ENCODE data around the gene DAPL1.
A peak's percentile ranks its signal among the peaks of the same experiment; 100 is the strongest.

The DAPL1 gene

DNA sequence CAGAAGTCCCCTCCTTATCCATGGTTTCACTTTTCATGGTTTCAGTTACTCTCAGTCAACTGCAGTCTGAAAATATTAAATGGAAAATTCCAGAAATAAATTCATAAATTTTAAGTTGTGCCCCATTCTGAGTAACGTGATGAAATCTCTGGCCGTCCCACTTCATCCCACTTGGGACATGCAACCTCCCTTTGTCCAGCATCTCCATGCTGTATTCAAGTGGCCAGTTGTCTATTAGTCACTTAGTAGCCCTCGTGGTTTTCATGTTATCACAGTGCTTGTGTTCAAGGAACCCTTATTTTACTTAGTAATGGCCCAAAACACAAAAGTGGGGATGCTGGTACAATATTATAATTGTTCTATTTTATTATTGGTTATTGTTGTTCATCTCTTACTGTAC, 18.0 kb upstream of the DAPL1 start:
- DNase-seq = no peak

DNA sequence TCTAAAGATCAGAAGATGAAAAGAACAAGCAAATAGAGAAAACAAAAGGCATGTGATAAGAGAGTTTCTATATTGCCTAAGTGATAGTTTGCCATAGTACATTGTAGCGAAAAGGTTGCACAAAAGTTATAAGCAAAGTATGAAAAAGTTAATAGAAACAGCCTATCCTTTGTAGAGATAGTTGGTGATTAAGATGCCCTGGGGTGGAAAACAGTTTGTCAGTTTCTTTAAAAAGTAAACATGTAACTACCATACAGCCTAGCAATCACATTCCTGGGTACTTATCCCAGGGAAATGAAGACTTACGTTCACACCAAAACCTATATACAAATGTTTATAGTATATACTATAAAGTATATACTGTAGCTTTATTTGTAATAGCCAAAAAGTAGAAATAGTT, 16.9 kb upstream of the DAPL1 start:
- no peak for DNase-seq

DNA sequence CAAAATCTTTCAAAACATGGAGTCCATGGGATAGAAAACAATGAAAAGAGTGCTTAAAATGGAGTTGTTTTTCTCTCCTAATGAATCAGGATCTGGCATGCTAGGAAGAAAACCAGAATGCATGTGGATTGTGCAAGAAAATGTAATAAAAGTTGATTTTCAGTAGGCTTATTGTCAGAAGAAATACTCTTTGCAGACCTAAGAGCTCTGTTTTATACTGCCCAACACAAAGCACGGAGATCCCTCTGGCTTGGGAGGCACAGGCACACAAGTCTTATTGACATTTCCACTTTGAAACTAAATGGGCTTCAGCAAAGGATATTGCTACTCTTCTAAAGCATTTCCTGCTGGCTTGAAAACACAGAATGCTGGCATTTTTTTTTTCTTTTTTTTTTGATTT, 15.5 kb upstream of the DAPL1 start:
- no peak for DNase-seq

DNA sequence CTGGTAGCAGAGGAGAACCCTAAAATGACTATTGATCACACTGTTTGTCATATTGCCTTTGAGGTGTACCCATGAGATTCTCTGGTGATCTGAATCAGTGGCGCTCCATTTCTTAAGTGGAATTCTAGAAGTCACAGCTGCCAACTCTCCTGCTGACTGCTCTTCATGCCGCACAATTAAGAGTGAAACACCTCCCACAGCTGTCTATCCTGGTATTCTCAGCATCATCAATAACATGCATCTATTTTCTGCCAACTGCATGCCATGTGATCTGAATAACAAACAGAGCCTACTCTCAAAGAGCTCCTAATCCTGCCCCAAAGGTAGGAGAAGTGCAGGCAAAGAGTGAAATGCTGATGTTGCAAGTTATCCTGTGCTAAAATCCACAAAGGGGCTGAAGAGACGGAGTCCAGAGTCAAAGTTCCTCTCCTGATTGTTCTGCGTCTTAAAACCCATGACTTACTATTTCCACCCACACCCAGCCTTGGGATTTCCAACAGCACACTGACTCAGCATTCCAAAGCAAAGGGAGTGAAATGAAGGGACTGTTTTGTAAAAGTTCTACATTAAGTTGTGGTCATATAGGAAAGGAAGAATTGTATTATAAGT, 13.7 kb upstream of the DAPL1 start:
- peak; percentile 78 to 91 (median 86) for DNase-seq

DNA sequence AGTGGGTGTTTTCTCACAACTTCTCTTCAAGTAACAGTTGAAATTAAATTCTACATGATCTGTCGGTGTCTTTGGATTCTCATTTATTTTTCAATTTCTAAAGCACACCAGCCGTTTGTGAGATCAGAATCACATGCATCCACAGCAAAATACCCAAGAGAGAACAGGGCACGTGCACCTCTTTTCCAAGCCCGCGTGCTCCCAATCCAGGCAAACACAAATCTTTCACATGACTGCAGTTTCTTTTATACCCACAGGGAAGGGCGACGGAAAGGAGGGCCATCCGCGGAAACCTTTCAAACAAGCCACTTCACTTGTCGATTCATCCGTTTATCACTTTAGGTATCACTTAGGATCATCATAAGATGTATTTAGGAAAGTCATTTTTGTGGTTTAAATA, 13.0 kb upstream of the DAPL1 start:
- DNase-seq = no peak

DNA sequence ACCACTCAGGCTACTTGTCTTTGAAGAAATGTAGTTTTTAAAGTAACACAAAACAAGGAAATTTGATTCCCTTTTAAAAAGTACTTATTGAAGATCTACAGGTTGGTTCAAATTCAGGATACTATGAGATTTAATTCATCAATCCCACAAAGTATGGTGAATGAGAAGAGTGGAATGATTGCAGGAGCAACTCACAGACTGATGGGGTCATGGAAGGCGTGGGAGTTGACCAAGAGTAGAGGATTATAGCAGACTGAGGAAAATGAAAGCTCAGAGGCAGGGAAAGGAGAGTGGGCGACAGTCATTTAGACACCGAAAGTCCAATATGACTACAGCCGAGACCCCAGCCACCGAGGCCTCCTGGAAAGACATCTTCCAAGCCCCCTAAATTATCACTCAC, 12.5 kb upstream of the DAPL1 start:
- DNase-seq = peak in 1 of 4 experiments; percentile 22

DNA sequence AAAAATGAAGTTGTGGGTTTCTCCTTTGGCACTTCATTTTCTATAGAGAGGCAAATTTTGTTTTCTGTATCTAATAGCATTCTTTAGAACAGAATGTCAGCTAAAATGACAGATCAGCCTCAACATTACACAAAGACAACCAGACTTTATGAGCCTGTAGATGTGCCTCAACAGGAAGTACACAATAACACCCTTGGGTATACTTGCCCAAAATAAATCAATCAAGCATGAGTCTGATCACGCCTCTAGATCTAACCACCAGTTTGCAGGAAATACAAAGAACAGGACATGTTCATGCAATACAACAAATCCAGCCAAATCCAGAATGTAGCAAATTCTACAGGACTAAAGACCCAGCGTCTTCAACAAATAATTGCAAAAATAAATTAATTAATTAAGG, 11.2 kb upstream of the DAPL1 start:
- DNase-seq = no peak

DNA sequence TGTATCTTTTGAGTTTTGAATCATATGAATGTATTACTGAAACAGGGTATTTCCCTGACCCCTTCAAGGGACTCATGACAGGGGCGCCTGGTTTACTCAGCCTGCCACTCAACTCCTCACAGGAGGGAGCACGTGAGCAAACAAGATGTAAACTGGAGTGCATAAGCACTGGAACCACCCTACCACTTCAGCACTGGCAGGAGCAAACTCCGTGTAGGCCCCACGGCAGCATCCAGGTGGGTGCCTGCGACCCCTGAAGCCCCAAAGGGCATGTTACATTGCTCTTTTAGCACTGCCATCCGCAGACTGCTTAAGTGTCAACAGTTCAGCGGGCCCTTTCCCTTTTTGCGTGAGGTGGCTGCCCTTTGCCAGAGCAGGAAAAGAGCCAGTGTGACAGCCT, 8.2 kb upstream of the DAPL1 start:
- no peak for DNase-seq

DNA sequence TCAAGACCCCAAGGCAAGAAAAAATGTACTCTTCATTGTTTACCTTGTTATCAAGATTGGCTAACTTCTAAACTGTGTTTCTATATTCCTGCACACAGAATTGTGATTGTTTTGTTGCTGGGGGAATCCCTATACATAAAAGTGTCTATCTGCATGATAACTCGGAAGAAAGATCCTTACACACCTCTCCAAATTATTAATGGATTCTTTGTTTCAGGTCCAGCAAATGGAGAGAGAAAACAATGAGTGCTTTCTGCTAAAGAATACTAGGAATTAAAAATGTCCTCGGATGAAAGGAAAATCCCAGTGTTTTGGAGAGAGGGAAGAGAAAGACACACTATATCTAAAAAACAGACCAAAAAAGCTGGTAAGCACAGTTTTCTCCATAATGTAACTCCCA, 6.2 kb upstream of the DAPL1 start:
- DNase-seq = no peak

DNA sequence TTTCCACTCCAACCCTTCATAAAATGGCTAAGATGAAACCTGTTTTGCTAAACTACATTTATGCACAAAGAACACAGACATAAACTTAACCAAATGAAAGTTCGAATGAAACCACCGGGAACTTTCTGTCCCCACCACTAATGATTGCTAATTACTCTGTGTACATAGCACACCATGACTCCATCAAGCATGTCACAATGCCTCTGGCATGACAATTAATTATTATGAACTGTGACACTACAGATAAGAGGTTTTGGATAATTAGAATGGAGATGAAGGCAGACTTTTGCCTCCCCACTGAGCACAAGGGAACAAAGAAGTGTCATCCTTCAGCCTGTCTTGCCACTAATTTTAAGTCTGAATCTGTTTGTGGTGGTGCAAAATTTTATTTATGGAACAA, 1.5 kb downstream of the DAPL1 start:
- DNase-seq = no peak

DNA sequence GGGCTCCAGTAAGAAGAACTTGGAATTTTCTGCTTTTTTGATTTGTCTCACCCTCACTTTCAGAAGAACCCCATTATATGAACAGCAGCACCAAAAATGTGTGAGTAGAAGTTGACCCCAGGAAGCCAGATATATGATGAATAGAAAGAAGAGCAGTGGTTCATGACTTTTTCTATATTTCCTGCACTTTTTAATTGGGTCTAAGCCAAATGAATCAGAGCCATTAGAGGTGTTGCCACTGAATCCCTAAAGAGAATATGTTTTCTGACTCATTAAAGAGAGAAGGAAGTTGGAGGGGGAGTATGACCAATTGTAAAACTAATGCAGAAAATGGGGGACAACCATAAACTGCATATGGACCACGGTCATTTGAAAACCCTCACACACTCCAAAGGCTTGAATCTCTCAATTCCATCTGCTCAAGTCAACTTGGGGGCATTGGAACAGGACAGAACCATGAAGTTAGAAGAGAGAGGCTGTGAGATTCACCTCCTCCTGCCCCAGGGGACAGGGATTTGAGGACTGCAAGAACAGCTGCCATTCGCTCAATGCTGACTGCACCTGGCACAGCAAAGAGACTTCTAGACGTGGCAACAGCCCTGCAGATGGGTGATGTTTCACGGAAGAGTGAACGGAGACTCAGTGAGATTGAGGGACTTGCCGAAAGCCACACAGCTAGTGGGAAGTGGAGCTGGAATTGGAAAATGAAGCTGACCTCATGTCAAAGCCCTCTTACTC, 3.0 kb downstream of the DAPL1 start:
- DNase-seq = no peak

DNA sequence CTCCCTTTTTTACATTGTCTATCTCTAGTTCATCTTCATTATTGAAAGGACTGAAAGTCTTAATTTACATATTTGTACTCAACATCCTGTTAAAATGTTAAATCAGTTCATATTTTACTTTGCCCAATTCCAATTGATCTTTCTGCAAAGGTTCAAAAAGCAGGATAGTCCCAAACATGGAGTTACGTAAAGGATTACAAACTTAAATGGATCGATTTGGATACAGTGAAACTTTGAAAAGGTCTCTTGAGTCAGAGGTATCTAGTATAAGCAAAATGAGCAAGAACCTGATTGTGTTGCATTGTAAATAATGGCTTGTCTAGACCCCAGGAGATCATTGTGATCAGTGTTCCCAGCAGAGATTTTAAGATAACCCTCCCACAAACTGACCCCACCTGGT, 4.1 kb downstream of the DAPL1 start:
- DNase-seq = no peak

DNA sequence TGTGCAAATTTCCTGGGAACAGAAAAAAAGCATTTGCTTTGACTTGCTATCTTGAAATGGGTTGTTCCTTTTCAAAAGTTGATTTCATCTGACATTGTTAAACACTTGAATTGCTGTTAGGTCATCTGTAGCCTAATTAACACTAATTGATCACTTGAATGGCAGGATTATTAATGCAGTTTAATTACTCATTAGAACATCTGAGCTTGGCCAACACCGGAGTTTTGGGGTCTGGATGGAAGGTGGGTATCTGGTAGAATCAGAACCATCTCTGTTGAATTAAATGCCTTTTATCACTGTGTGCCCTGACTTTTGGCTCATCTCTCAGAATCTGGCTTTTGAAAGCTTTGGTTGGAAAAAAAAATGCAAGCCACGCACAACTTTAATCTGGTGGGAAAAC, 8.4 kb downstream of the DAPL1 start:
- no peak for DNase-seq

DNA sequence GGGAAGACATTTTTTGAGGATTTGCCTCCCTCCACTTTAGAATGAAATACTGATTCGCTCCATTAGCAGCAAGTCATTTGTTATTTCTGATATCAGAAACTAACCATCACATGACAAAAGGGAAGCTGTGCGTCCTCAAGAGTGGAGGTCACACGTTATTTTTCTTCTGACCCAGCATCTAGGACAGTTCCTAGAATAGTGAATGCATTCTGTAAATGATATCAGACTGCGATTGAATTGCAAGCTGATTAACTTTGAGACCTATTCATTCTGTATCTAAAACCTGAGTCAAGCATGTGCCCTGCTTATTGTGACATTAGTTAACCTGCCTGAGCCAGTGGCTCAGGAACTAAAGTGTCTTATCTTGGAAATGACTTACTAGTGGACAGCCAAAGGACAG, 10.1 kb downstream of the DAPL1 start:
- DNase-seq = no peak

DNA sequence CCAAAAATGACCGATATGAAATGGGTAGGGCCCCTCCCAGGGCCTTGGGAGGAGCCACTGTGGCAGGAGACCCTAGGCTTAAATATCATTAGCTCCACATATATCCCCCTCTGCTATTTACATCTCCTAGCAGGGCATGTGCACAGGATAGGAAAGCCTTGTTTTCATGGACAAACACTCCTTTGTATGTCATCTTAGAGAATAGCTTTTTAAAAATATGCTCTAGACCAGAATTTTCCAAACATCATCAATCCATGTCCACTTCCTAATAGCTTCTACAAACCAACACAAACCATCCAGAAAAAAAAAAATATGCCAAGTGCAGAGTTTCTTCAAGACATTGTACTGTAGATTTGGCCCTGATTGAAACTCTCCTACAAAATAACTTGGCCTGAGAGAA, 10.8 kb downstream of the DAPL1 start:
- no peak for DNase-seq

DNA sequence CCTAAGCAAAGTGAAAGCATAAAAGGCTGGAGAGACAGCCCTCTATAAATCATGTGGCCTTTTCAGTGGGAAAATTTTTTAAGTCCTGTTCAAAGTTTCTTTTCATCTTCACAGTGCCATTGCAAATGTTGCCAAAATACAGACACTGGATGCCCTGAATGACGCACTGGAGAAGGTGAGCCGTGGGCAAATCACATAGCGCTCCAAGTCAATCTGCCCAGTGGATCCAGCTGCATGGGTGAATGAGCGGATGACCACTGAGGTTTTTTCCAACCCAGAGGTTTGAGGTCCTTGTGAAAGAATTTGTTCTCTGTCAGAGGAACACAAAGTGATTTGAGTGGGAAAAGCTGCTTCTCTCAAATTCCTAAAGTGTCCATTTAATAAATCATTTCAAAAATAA, 11.8 kb downstream of the DAPL1 start:
- no peak for DNase-seq

DNA sequence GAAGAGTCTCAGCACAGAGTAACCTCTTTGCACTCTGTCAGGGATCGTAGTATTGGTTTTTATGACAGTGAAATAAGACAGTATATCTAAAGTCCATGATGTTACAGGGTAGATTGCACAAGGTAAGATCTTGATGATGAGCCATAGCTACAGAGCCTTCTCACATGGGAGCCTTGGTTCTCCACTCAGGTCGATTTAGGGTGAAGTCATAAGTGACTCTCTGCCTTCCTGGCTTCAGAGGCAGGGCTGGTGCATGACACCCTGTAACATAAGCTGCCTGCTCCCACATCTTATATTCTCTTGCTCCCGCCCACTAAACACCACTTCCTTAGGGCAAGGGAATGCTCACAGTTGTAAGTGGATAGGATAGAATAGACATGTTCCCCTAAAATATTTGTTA, 13.3 kb downstream of the DAPL1 start:
- DNase-seq = peak; percentile 10 to 68 (median 32)

DNA sequence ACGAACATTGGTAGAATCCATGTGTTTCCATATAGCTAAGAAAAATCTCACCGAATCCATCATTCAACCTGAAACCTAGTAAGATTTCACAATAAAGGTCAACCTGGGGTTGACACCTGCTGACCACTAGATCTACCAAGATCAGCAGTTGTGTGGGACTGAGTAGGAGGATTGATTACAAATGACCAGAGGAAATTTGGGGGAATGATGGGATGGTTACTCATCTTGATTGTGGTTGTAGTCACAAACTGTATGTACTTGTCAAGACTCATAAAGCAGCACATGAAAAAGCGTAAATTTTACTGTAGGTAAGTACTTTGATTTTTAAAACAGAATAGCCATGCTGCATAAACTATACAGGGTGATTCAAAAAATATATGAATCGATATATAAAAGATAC, 14.7 kb downstream of the DAPL1 start:
- peak in 2 of 4 experiments; percentile 4 to 7 for DNase-seq

DNA sequence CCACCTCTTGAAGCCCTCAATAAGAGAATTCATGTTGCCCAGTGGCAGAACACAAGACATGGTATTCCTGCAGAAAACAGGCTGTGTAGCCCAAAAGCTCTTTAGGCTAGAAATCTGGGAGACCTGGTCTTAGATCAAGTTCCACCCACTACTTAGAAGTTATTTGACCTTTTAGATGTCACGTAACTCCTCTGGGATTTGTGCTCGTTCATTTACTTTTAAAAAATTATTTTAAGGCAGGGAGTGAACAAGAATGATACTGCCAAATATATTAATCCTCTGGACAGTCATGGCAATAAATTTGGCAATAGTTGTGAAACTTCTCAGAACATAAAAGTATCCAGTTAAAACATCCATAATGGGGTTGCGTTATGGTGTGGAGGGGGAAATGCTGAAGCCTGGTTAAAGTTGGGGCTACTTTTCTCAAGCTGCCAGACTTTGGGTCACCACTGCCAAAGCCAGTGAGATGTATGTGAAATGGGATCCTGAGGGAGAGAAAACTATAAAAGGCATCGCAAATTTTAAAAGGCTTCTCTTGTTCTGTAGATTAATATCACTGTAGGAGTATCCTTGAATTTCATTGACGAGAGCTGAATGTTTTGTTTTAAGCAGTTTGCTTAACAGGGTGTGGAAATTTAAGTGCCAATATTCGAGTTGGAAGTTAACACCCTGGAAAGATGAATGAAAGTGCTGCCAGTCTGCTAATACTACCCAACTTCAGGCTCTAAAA, 15.8 kb downstream of the DAPL1 start:
- no peak for DNase-seq

DNA sequence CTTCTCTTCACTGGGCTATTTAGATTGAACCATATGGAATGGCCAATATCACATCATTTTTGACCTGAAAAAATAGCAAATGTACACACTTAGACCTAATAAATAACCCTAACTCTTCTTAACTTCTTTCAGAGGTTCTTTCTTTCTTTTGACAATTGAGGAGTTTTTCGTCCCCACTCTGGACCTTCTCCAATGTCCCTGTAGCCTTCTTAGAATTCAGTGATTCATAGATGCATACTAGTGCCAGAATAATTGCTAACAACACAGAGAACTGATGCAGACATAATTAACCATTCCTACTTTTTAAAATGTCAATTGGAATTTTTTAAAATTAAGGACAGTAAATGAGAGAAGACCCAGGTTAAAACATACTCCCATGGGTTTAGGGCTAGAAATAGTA, 20.0 kb downstream of the DAPL1 start:
- DNase-seq = no peak

DNA sequence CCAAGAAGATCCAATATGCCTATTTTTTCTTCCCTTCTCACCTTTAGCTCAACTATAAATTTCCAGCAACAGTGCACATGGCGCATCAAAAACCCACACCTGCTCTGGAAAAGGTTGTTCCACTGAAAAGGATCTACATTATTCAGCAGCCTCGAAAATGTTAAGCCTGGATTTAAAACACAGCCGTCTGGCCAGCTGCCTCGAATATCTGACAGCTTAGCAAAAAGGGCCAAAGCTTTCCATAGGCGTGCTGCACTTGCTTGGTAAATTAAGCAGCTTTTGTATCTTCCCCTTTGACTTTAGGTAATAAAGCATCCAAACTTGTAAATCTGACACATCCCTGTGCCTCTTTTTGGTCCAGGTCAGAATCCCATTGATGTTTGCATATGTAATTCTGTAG, 20.5 kb downstream of the DAPL1 start:
- no peak for DNase-seq

DNA sequence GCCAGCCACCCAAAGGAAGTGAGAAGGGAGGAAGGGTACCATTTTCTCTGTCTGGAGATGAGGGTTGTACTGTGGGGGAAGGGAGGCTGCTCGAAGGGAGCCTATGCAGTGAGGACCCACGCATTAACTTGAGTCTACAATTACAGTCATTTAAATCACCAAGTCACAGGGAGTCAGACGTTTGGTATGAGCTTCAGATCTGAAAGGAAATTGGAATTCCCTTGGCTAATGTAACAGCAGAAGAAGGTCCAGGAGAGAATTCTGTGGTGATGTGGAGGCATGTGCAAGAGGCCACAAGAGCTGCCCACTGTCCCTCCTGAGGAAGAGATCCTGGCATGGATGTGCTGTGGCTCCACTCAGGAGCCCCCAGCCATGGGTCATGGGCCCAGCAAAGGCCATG, 22.5 kb downstream of the DAPL1 start:
- DNase-seq = no peak

DNA sequence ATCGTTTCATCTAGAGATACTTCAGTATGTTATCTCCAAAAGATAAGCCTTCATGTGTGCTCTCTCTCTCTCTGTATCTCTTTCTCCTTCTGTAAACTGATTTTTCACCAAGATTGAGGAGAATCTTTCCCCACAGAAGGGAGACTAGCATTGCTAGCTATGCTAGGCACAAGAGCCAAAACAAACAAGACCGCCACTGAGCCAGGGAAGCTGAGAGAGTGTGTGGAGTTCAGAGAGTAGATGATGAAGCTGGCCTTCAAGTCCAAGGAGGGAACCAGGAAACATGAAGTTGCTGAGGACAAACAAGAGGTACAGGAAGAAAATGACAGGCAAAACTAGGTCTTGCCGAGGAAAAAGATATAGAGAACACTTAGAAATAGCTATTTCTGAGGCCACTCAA, 23.4 kb downstream of the DAPL1 start:
- DNase-seq = no peak

DNA sequence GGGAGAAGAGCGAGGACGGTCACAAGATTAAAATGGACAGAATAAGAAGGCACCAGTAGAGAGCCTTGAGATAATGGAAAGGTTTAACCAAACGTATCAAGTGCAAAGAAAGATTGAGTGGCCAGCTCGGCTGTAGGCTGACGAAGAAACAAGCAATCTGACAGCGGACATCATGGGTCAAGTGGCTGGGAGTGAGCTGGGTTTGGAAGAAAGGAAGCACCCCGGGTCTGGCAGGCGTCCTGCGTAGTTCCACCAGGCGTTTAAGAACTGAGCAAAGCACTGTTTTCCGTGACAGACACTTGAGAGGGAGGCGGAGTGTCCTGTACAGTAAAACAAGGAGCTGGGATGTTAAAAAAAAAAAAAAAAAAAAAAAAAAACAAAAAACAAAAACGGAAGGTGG, 27.1 kb downstream of the DAPL1 start:
- DNase-seq = no peak

Data from suppressor macrophage (primary cell).